GM19043 (cell line): Measurements from ENCODE around the gene SPIN2B.
"Not testable (repeated sequence)": the region's sequence is repeated elsewhere in the genome, so short reads cannot be mapped to it uniquely, and the experiment has no call there.

Source experiments
- ATAC-seq: cut with Tn5 transposase; IDR thresholded peaks from one replicate; pipeline ENCODE4 v1.9.1; 2021; ENCODE audit warnings: low read depth; ENCODE audit not compliant: unreplicated experiment

The SPIN2B gene

DNA sequence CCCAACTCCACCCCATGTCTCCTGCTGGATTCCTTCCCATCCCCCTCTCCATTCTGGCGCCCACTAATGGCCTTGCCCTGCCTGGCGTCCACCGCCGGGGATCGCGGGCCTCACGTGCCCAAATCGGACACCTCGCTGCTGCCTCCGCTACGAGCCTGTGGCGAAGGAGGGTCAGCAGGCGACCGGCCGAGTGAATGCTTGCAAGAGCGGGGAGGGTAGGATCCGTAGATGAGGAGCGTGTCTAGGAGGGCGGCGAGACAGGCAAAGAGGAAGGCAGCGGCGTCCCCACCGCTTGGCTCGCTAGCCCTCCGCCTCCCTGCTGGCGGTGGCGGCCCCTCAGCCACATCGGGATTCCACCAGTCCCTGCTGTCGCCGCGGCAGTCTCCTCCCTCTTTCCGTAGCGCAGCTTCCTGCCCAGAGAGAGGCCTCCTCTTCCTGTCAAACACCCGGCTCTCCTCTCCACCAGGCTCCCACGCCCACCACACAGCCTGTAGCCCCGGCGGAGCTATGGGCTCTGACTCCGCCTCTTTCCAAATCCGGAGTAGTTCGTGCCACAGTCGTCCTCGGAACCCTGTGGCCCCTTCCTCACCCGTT is at the start of gene SPIN2B:
Gene SPIN2B (minus strand): TSS at position 387 of the 594 bp plus-strand sequence.
- peak; percentile 100 for ATAC-seq

DNA sequence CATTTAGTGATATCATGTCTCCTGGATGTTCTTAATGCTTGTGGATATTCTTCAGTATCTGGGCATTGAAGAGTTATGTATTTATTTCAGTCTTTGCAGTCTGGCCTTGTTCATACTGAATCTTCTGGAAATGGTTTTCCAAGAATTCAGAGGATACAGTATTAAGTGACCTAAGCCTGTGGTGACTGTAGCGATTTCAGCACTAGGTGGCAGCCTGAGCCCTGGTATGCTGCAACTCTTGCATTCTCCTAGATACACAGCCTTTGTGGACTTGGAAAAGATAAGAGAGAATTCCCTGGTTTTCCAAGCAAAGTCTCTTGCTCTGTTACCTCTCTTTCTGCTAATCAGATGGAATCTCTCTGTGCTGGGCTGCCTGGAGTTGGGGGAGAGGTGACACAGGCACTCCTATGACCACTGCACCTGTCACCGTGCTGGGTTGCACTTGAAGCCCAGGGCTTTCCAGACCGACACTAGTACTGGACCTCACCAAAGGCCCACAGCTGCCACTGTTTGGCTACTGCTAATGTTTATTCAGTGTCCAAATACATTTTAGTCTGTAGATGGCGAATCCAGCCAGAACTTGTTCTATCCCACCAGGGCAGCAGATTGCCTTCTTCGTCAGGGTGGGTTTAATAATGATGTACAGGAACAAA is 35.2 kb upstream of the SPIN2B start:
- ATAC-seq = no peak

DNA sequence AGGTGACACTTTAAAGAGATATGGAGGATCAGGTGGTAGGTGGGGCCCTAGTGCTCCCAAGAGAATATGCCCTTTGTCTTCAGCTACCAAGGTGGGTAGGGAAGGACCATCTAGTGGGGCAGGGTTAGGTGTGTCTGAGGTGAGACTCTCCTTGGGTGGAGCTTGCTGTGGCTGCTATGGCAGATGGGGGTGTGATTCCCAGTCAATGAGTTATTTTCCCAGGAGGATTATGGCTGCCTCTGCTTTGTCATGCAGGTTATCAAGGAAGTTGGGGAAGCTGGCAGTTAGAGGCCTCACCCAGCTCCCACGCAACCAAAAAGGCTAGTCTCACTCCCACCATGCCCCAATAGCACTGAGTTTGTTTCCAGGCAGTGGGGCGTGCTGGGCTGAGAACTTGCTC is 33.8 kb upstream of the SPIN2B start:
- ATAC-seq = no peak

DNA sequence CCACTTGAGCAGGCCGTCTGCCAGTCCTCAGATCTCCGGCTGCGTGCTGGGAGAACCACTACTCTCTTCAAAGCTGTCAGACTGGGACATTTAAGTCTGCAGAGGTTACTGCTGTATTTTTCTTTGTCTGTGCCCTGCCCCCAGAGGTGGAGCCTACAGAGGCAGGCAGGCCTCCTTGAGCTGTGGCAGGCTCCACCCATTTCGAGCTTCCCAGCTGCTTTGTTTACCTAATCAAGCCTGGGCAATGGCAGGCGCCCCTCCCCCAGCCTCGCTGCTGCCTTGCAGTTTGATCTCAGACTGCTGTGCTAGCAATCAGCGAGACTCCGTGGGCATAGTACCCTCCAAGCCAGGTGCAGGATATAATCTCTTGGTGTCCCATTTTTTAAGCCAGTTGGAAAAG is 30.9 kb upstream of the SPIN2B start:
- ATAC-seq = not testable (repeated sequence)

DNA sequence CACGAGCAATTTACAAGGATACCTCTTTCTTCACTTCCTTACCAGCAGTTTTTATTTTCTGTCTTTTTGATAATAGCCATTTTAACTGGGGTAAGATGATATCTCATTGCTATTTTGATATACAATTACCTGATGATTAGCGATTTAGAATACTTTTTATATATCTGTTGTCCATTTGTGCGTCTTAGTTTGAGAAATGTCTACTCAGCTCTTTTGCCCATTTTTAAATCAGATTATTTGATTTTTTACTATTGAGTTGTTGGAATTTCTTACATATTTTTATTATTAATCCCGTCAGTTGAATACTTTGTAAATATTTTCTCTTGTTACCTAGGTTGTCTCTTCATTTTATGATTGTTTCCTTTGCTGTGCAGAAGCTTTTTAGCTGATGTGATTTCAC is 17.3 kb upstream of the SPIN2B start:
- ATAC-seq = no peak

DNA sequence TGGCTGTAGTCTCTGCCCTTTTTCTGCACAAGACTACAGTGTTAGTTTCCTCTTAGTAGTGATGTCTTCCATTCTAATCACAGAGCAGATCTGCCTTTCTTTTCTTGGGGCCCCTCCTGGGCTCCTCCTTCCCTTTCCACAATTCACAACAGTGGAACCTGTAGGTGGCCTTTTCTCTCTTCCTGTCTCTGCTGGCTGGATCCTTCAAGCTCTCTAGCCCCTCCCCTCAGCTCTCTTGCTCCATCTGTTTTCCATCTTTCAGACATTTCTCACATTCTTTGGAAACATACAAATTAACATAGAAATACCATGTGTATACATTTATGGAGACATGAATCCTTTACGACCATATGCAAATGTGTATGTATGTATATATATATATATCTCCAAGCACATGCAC is 16.2 kb upstream of the SPIN2B start:
- ATAC-seq = no peak

DNA sequence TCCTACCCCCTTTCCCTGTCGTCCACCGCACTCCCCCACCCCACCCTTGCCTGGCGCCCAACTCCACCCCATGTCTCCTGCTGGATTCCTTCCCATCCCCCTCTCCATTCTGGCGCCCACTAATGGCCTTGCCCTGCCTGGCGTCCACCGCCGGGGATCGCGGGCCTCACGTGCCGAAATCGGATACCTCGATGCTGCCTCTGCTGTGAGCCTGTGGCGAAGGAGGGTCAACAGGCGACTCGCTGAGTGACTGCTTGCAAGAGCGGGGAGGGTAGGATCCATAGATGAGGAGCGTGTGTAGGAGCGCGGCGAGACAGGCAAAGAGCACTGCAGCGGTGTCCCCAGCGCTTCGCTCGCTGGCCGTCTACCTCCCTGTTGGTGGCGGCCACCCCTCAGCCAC is 15.7 kb upstream of the SPIN2B start, which contains the start of gene SPIN2A:
Gene SPIN2A (minus strand): TSS at position 325 of the 400 bp plus-strand sequence. CDS start 800 bp downstream, outside the sequence.
- ATAC-seq = not testable (repeated sequence)

DNA sequence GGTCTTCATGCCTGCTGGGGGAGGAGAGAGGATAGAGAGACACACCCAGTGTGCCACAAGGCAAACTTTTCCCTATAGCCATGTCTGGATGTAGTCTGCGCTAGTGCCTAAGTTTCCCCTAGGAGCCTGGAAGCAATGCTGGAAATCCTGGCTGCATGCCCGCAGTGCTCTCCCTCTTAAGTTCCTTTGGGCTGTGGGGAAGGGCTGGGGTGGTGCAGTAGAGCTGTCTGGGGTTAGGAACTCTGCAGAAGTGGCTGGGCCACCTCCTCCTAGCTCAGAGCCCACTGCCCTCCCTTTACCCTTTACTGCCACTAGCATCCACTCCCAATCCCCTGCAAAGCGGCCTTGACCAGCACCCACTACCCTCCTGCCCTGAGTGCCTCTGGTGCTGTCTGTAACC is 15.2 kb upstream of the SPIN2B start:
- ATAC-seq = not testable (repeated sequence)

DNA sequence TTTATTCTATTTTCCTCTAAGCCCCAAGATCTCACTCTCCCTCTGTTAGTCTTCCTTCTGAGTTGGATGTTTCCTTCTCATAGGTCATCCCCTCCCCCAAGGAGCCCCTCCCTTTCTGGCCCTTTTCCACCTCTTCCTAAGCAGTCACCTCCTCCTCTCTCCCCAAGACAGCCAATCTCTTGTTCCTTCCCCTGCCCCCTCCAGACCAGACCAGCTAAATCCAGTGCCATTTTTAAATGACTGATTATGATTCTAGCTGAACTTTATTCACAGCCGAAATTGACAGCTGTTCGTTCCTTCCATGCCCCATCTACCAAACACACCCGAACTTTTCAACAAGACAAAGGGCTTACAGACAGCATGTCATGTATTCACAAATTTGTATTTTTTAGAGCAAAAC is 13.9 kb upstream of the SPIN2B start:
- ATAC-seq = no peak

DNA sequence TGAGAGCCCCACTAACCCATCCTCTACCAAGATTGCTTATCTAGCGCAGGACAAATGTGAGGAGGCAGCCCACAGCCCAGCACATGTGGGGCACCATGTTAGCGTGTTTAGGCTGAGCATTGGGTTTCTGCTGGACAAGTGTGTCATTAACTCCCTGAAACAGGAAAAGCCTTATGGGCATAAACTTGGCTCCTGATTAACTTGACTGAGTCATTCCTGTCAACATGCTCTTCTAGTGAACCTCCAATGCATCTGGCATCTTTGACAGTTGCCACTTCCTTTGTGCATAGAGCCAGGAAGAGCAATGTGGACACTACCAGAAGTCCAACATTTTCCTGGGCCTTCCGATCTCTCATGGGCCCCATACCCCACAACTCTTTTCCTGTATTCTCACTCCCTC is 13.4 kb upstream of the SPIN2B start:
- ATAC-seq = no peak

DNA sequence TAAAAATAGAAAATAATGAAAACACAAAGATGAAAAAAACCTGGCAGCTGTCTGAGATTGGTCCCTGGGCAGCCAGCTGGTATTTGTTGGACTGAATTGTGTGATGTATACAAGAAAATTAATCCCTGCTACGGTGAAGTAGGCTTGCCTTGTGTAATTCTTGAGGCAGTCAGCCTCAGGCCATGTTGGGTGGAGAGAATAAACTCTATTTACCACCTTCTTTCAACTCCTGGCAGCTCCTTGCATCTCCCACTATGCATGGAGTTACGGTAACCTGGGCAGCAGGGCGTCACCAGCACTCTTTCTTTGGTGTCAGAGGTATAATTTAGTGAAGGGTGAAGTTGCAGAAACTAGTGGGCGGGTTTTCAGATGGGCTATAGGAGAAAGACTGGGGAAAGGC is 12.4 kb upstream of the SPIN2B start:
- ATAC-seq = no peak

DNA sequence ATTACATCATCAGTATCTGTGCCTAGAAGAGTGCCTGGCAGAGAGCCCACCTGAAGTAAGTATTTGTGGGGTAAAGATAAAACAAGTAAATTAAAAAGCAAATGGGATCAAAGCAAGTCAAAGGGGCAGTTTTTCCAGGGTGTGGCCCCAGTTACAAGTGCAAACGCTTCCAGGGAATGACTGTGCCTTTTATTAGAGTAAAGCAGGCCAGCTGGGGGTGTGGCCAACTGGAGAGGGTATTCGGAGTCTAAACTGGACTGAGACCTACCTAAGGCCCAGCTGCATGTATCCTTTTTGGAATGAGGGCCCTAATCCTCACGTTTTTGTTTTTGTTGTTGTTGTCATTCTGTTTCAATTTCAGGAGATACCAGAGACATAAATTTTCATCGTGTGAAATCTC is 11.9 kb upstream of the SPIN2B start:
- not testable (repeated sequence) for ATAC-seq

DNA sequence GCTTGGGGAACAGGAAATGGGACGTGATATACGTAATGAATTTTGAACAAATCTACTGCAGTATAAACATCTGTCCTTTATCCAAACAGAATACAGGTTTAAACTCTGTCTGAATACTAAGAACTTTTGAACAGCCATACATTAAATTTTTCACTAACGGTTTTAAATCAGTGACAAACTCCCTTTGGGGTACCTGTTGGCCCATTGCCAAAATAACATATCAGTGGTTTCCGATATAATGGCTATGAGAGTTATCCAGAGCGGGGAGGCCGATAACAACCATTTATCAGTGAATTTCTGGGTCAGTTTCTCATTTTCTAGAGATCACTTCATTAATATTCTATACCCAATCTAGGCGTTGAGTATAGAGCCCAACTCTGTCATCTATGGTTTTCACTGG is 10.7 kb upstream of the SPIN2B start:
- no peak for ATAC-seq

DNA sequence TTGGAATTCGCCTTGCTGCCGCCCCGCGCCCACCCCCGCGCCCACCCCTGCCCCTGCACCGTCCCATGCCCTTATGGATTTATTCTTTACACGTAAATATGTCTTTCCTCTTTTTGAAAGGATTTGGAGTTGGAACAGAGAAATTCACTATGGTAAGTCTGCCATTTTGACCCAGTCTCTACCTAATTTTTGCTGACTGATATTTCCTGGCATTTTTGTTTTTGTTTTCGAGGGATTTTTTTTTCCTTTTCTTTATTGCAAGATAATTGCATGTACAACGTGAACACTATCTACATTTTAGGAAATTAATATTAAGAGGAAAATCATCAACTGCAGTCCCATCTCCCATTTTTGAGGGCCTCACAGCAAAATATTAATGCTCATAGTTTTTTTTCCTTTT is 468 bp upstream of the SPIN2B start:
- no peak for ATAC-seq

DNA sequence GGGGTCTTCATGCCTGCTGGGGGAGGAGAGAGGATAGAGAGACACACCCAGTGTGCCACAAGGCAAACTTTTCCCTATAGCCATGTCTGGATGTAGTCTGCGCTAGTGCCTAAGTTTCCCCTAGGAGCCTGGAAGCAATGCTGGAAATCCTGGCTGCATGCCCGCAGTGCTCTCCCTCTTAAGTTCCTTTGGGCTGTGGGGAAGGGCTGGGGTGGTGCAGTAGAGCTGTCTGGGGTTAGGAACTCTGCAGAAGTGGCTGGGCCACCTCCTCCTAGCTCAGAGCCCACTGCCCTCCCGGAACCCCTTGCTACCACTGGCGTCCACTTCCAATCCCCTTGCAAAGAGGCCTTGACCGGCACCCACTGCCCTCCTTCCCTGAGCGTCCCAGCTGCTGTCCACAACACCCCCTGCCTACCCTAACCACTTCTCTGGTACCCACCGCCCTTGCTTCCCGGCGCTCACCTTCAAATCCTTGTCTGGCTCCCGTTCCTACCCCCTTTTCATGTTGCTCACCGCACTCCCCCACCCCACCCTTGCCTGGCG is 658 bp downstream of the SPIN2B start:
- ATAC-seq = not testable (repeated sequence)

DNA sequence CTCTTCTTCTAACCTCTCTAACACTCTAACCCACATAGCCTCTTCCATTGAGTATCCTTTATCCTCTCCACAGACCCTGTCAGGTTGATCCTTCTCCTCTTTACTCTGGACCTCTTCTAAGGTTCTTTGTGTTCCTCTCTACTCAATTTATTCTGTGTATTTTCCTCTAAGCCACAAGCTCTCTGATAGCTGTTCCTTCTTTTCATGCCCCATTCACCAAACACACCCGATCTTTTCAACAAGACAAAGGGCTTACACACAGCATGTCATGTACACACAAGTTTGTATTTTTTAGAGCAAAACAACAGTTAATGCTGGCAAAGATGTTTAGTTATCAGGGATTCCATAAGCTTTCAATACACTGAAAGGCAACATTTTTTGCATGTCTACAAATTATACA is 1.9 kb downstream of the SPIN2B start:
- ATAC-seq = no peak

DNA sequence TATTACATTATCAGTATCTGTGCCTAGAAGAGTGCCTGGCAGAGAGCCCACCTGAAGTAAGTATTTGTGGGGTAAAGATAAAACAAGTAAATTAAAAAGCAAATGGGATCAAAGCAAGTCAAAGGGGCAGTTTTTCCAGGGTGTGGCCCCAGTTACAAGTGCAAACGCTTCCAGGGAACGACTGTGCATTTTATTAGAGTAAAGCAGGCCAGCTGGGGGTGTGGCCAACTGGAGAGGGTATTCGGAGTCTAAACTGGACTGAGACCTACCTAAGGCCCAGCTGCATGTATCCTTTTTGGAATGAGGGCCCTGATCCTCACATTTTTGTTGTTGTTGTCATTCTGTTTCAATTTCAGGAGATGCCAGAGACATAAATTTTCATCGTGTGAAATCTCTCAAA is 3.8 kb downstream of the SPIN2B start:
- not testable (repeated sequence) for ATAC-seq

DNA sequence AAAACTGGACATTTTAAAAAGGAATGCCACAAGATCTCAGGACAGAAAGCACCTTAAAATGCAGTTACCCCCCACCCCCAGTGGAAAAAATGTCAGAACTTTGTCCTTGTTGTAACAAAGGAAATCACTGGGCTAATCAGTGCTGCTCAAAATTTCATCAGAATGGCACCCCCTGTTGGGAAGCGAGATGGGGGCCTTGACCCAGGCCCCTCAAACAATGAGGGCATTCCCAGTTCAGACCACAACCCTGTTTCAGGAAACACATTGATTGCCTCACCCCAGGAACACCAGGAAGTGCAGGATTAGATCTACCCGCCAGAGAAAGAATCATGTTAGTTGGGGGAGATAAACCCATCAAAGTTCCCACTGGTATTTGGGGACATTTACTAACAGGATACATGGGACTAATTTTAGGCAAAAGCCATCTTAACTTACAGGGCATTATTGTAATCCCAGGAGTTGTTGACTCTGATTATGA is 16.4 kb downstream of the SPIN2B start:
- no peak for ATAC-seq

DNA sequence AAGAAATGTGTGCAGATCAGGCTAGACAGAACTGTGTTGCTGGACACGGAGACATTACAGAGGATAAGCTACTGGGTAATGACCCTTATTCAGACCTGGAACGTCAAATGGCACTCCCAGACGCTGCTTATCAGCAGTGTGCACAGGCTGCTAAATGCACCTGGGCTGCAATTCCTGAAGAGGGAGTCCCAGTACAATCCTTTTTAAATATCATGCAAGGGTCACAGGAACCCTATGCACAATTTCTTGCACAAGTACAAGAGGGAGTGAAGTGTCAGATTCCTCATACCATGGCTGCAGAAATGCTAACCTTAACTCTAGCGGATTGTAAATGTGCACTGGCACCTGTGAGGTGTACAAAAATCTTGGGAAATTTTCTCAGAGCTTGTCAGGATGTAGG is 16.9 kb downstream of the SPIN2B start:
- no peak for ATAC-seq

DNA sequence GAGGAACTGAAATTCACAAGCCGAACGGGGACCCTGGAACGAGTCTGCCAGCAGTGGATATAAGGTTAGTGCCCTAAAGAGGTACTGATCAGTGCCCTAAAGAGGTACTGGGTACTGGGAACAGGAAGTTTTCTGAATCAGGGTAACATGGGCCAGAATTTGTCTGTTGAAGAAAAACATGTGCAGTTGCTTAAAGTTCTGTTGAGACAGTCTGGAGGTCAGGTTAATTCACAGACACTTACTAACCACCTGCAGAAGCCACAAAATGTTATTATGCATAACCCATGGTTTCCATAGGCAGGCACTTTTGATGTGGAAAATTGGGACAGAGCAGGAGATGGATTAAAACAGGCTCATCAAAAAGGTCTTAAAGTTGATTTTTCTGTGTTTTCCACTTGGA is 17.9 kb downstream of the SPIN2B start:
- ATAC-seq = no peak

DNA sequence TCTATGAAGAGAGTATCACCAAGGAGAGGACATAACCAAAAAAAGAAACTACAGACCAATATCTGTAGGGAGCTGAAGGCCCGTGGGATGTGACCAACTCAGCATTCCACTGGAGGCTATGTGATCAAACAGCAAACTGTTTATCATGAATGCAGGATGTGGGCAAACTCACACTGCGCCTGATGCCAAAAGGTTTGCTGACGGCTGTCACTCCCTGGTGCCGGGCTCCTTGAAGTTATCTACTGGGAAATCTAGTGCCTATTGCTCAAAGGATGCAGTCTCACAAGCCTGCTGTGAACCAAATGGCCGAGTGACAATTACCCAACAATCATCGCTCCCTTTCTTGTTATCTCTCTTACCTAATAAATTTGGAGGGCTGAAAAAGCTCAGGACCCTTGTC is 18.4 kb downstream of the SPIN2B start:
- ATAC-seq = not testable (repeated sequence)

DNA sequence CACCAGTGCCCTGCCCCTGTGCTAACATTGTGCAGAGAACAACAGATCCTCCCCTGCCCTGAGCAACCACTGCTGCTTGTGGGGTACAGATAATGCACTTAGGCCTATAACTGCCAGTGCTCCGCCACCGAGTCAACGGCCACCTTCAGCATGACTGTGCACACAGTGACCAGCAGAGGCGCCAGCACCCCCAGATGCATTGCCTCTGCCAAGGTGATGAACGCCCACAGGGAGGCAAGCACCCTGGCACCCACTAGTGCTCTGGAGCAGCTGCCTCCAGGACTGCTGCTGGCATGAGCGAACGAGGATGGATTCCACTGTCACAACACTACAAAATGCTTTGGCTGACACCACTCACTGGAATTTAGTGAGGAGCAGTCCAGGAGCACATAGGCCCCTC is 38.2 kb downstream of the SPIN2B start:
- no peak for ATAC-seq
